NCI-H1694 (cell line): Measurements from ENCODE around the gene FLT3LG.
A peak's percentile ranks its signal among the peaks of the same experiment; 100 is the strongest.
"Not testable (repeated sequence)": the region's sequence is repeated elsewhere in the genome, so short reads cannot be mapped to it uniquely, and the experiment has no call there.

ENCODE experiments used
- DNase-seq: peaks from one replicate; lab custom pipeline; 2025; lab: John Stamatoyannopoulos, UW

Gene FLT3LG

DNA sequence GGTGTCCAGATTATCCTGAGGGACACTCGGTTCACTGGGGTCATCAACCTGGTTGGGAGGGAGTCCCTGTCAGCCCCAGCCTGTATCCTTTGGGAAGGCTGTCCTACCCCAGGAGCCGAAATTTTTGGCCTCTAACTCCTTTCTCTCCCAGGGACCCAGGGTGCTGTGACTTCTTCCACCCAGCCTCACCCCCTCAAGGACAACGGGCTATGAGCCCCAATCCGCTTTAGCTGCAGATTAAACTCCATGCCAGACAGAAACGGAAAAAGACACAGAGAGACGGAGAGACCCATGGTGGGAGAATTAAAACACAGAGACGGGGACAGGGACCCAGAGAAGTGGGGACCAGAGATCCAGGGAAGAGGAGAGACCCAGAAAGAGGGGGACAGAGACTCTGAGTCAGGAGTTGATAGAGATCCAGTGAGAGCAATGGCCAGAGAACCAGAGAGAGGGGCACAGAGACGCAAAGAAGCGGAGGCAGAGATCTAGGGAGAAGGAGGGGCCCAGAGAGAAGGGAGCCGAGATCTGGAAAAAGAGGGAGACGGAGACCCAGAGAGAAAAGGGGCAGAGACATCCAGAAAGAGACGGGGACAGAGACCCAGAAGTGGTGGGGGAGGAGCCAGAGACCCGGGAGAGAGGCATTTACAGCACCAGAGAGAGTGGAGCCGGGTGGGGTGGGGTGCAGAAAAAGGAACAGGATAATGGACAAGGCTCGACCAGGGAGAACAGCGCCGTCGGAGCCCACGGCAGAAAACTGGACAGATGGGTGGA, 33.4 kb upstream of the FLT3LG start:
- no peak for DNase-seq

DNA sequence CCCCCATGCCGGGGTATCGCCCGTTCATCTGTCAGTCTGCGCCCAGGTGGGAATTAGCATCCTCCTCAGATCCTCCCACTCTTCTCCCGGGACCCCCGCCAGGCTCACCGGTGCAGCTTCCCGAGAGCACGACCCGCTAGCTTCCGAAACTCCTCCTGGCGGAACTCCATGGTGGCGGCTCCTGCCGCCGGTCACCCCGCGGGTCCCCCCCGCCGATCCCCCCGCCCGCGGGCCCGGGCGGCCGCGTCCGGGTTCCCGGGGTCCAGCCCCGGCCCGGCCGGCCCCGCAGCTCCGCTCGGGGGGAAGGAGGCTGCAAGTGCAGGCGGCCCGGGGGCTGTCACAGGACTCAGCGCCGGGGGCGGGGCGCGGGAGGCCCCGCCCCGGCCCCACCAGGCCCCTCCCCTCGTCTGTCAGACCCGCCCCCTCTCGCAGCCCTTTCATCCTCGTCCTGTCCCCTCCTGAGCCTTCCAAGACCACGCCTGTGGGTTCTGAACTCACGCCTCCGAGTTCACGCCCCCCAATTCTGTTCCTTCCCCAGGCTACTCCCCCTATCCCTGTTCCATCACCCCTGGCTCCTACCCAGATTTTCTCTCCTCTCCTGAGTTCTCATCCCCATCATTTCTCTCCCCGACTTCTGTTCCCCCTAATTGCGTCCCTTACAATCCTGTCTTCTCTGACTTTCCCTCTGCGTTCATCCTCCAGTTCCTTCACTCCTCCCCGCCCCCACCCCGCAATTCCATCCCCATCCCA, 32.6 kb upstream of the FLT3LG start, which contains the start of gene SLC17A7:
Gene SLC17A7 (minus strand): TSS at position 318 of the 750 bp plus-strand sequence. CDS start 148 bp downstream, at position 170.
- DNase-seq, result peak; percentile 86

DNA sequence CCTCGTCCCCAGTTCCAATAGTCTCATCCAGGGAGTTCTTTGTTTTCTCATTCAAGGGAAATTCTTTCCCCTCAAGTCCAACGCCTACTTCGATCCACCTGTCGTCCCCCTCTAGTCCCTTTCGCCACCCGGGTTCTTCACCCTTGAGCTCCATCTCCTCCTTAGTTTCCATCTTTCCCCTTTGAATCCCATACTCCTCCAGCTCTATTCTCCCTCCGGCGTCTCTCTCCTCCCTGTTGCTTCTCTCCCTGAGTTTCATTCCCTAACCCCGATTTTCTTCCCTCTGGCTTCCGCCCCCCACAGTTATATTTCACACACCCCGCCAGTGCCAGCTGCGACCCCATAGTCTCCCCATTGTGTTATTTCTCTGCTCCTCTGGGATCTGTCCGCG, 32.1 kb upstream of the FLT3LG start:
- DNase-seq, result no peak

DNA sequence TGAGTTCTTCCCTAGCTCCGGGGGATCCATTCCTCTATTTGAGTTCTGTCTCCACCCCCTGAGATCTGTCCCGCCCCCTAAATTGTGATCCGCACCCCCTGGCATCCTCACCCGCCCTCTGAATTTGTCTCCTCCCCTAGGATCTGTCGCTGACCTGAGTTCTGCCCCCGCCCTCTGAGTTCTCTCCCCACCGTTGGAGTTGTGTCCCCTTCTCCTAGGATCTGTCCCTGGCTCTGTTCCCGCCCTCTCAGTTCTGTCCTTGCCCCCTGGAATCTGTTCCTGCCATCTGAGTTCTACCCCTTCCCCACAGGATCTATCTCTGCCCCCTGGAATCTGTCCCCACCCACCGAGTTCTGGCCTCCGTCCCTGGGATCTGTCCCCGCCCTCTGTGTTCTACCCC, 31.7 kb upstream of the FLT3LG start:
- DNase-seq, result peak; percentile 63

DNA sequence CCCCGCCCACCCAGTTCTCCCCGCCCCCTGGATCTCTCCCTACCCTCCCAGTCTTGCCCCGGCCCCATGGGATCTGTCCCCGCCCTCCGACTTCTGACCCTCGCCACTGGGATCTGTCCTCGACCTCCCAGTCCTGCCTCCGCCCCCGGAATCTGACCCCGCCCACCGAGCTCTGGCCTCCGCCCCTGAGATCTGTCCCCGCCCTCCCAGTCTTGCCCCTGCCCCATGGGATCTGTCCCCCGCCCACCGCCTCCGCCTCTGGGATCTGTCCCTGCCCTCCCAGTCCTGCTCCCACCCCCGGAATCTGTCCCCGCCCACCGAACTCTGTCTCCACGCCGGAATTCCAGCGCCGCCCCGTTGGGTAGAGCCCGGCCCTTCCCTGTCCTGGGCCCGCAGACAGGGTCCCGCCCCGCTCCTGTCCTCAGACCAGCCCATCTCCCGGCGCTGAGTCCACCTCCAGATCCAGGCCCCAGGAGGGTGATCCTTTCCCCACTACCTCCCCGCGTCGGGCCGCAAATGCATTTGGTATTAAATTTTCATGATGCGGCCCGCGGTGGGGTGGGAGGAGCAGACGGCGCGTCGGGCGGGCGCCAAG, 31.1 kb upstream of the FLT3LG start:
- peak; percentile 94 for DNase-seq

DNA sequence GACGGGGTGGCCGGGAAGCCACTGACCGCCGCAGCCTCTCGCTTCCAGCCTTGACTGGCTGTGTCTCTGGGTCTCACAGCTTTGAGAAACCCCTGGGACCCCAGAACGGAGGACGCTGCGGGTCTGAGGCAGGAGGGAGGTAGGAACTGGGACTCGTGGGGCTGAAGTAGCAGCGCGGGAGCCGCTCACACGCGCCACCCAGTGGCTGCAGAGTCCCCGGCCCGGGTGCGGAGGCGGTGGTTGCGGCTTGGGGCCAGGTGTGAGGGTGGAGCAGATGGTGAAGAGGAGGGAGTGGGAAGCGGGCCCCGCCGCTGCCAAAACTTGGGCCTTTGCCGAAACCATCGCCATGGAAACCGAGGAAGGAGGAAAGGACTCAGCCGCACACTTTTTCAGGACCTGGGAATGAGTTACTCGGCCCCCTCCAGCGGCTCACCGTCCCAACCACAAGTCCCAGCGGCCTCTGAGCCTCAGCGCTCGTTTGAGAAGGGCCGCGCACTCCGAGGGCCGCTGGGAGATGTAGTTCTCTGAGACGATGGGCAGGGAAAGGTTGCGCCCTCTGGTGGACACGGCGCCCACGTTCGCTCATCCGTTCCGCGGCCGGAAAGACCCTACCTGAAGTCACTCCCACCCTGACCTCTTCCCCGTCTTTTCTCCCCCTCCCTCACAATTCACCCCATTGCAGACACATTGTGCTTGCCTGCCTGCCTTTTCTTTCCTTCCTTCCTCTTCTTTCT, 30.5 kb upstream of the FLT3LG start:
- DNase-seq, result peak; percentile 97

DNA sequence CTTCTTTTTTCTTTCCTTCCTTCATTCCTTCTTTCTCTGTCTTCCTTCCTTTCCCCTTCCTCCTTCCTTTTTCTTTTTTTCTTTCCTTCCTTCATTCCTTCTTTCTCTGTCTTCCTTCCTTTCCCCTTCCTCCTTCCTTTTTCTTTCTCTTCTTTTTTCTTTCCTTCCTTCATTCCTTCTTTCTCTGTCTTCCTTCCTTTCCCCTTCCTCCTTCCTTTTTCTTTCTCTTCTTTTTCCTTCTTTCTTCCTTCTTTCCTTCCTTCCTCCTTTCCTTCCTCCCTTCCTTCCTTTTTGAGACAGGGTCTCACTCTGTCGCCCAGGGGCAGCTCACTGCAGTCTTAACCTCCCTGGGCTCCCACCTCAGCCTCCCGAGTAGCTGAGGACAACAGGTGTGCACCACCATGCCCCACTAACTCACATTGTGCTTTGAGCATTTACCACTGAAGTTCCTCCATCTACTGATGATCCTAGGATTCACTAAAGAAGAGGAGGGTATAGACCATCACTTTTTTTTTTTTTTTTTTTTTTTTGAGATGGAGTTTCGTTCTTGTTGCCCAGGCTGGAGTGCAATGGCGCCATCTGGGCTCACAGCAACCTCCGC, 29.8 kb upstream of the FLT3LG start:
- DNase-seq, result not testable (repeated sequence)

DNA sequence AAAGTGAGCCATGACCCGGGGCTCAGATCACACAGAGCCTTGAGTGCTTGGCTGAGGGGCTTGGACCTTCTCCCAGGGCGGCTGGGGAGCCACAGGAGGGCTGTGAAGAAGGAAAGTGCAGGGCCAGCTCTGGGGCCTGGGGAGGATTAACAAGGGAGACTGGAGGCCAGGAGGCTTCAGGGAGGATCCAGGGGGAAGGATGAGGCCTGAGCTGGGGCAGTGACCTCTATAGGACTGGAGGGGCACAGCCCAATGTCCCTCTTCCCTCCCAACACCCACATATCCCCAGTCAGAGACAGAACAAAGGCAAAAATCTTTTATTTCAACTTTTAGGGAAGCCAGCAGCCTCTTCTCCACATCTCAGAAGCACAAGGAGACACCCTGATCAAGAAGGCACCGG, 28.0 kb upstream of the FLT3LG start:
- no peak for DNase-seq

DNA sequence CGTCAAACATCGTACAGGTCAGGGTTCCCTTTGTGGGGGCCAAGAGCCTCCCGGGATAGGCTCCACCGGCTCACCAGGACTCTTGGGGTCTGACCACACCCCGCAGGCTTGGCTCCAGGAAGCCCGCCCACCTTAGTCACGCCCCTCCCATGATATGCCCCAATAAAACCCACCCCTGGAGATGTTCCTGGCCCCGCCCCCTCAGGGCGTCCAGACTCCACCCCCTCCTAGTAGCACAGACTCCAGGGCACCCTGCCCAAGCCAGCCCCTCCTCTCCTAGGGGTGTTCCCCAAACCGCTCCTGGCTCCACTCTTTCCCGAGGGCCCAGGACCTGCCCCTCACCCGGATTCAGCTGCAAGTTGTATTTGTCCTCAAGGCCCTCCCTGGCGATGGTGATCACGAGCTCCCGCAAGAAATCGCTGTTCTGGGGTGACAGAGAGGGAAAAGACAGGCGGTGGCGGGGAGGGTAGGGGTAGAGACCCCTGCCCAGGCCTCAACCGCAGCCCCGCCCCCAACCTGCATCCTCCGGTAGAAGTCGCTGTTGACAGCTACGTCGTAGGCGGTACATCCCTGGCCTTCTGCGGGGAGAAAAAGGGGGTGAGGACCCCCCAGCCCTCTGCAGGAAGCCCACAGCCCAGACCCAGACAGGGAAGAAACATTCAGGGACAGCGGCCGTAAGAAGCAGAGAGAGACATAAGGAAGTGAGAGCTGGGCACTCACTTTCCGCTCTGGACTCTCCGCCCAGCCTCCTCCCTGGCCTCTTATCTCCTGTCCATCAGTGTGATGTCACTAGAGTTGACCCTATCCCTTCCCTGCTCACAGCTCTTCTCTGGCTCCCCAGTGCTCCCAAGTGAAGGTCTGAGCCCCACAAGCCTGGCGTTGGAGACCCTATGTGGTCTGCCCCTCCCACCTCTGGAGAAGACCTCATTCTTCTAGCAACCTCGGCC, 26.3 kb upstream of the FLT3LG start:
- DNase-seq, result no peak

DNA sequence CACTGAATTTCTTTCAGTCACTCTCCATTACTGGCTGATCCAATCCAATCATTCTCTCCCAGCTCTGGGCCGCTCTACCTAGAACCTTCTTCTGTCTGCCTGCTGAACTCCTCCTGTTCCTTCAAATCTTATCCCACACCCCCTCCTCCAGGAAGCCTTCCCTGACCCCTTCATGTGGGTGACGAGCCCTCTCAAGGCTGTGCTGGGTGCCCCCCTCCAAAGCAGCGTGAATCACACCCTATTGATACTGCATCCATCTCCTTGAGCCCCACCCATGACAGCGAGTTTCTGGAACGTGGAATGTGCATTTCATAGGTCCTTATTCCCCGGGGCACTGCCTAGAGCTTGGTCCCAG, 25.6 kb upstream of the FLT3LG start:
- DNase-seq, result no peak

DNA sequence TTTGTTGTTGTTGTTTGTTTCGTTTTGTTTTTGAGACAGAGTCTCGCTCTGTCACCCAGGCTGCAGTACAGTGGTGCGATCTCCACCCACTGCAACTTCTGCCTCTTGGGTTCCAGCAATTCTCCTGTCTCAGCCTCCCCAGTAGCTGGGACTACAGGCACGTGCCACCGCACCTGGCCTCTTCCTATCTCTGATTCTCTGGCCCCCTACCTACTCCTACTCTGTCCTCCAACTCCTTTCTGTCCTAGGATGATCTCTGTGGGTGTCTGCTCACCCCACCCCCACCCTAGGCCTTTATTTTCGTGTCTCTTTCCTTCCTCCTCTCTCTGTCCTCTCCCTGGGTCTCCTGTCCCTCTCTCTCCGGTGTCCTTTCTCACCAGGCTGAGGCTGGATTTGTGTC, 23.6 kb upstream of the FLT3LG start:
- no peak for DNase-seq

DNA sequence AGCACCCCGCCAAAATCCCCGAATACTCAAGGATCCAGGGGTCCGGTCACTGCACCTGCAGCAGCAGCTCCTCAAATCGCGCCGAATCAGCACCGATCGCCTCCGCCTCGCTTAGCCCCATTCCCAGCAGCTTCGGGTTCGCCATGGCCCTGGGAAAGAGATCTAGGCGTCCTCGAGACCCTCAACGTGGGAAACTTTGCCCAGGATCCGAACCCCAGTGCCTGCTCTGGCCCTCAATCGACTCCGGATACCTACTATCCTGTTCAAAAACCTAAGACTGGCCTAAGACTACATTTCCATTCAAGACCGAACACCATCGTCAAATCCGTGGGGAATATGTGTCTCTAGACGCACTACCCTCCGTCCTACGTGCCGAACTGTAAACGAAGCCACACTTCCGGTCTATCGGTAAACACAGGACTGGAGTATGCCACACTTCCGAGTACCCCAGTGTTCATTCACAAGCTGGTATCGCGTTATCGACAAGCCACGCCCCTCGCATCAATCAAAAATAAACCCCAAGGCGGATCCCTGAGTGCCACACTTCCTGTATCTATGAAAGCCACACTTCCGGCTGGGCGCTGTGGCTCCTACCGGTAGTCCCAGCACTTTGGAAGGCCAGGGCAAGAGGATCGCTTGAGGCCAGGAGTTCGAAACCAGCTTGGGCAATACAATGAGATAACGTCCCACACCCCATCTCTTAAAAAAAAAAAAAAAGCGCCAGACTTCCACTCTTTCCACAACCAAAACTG, 22.4 kb upstream of the FLT3LG start, which contains the start of gene PIH1D1:
Gene PIH1D1 (minus strand): TSS at position 385 of the 752 bp plus-strand sequence. CDS start 240 bp downstream, at position 145.
- peak; percentile 99 for DNase-seq

DNA sequence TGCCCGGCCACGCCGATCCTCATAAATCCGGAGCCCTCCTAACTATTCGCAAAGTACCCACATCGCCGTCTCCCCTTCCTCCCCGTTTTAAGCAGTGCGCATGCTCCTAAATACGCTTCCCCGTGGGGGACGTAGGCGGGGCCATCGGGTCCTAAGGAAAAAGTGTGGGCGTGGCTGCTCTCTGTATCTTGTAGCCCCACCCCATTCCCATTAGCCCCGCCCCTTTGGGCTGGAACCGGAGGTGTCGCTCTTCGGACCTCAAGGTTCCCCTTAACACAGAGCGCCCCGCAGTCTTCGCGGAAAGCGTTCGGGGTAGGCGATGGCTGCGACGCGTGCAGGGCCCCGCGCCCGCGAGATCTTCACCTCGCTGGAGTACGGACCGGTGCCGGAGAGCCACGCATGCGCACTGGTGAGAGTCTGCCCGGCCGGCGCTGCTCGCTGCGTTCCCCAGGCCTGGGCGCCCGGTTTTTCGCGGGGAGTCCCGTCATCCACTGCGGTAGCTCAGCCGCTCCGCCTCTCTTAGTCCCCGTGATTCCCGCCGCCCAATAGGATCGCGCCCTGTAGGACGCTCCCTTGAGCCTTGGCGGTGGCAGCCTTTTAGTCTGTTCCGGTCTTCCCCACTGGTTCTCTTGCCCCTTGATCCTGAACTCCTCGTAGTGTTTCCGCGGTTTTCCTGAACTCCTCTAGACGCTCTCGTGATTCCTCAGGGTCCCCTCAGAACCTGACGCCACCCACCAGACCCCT, 20.8 kb upstream of the FLT3LG start, which contains the start of gene ALDH16A1:
Gene ALDH16A1 (plus strand): TSS at position 213 of the 744 bp plus-strand sequence. CDS start 107 bp downstream, at position 320.
- peak; percentile 97 for DNase-seq

DNA sequence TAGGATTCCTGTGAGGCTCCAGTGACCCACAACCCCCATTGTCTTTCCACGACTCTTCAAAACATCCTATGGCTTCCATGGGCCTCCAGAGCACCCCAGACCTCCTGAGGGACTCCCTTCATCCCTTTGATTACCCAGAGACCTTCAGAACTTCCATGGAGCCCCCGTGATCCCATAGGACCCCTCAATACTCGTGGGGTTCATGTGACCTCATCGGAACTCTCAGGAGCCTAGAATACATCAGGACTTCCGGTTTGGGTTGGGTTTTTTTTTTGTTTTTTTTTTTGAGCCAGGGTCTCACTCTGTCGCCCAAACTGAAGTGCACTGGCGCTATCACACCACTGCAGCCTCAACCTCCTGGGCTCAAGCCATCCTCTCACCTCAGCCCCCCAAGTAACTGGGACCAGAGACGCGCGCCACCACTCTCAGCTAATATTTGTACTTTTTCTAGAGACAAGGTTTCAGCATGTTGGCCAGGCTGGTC, 20.2 kb upstream of the FLT3LG start:
- DNase-seq, result no peak

DNA sequence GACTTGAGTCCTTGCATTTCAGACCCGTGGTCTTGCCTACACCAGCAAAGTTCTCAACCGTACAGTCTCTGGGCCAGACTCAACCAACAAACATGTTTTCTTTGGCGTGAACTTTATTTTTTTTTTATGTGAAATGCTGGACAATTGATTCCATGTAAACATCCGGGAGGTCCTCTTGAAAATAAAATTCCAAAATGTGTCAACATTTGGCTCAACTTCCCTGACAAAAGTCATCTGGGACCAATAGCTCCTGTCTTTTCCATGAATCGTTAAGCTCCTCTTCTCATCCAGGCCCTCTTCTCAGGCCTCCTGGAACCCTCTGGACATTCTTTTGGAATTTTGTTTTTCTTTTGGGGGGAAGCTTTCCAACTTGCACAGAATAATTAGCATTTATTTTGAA, 18.2 kb upstream of the FLT3LG start:
- DNase-seq, result no peak

DNA sequence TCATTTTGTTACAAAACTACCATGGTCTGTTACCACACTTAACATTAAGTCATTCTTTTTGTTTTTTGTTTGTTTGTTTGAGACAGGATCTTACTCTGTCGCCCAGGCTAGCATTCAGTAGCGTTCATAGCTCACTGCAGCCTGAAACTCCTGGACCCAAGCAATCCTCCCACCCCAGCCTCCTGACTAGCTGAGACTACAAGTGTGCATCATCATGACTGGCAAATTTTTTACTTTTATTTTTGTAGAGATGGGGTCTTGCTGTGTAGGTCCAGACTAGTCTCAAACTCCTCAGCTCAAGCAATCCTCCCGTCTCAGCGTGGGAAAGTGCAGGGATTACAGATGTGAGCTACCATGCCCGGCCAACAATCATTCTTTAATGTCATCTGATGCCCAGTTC, 17.7 kb upstream of the FLT3LG start:
- no peak for DNase-seq

DNA sequence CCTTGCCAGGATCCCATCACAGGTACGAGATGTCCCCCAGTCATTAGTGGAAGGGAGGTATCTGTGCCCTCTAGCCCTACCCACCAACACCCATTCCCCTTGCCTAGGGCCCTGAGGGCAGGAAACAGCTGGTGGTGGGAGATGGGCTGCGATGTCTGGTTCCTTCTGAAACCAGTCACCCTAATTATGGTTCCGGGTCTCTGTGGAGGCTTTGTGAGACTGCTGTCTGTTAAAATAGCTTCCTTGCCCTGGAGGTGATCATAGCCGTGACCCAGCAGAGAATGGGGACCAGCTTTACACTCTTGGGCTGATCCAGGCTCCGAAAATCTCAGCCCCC, 15.5 kb upstream of the FLT3LG start:
- no peak for DNase-seq

DNA sequence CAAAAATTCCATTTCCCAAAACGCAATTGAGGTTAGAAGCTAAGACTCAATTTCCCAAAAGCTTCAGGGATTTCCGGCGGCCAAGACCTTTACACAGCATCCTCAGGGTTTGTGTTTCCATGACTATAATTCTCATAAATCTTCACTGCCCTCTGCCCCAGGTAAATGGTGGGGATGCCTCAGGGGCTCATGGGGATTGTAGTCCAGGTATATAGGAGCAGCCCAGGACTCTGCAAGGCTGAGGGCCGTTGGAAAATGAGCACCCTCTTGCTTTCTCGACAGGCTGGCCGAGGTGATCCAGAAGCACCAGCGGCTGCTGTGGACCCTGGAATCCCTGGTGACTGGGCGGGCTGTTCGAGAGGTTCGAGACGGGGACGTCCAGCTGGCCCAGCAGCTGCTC, 14.6 kb upstream of the FLT3LG start:
- no peak for DNase-seq

DNA sequence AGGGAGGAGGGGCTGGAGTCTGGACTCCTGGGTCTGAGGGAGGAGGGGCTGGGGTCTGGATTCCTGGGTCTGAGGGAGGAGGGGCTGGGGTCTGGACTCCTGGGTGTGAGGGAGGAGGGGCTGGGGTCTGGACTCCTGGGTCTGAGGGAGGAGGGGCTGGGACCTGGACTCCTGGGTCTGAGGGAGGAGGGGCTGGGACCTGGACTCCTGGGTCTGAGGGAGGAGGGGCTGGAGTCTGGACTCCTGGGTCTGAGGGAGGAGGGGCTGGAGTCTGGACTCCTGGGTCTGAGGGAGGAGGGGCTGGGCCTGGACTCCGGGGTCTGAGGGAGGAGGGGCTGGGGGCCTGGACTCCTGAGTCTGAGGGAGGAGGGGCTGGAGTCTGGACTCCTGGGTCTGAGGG, 12.9 kb upstream of the FLT3LG start:
- DNase-seq, result not testable (repeated sequence)
